ENCODE measurements around the gene C17orf50. TPM values are rescaled to one million over a fixed set of nuclear protein-coding genes. Genes with fewer than 3 reads are reported as not detected.

The C17orf50 gene
- total RNA-seq, 1 donor from 2014 or later: 1.0 TPM

- no peak for DNase-seq (ENCODE audit: low read depth)
- TF ChIP-seq, protein P1, sequence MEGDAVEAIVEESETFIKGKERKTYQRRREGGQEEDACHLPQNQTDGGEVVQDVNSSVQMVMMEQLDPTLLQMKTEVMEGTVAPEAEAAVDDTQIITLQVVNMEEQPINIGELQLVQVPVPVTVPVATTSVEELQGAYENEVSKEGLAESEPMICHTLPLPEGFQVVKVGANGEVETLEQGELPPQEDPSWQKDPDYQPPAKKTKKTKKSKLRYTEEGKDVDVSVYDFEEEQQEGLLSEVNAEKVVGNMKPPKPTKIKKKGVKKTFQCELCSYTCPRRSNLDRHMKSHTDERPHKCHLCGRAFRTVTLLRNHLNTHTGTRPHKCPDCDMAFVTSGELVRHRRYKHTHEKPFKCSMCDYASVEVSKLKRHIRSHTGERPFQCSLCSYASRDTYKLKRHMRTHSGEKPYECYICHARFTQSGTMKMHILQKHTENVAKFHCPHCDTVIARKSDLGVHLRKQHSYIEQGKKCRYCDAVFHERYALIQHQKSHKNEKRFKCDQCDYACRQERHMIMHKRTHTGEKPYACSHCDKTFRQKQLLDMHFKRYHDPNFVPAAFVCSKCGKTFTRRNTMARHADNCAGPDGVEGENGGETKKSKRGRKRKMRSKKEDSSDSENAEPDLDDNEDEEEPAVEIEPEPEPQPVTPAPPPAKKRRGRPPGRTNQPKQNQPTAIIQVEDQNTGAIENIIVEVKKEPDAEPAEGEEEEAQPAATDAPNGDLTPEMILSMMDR (conservative IDR thresholded peaks at IDR 0.05; ENCODE audit: low read depth, low read length): no peak
- no peak overlapping the region for H3K4me3 ChIP-seq (ENCODE audit: low read depth, low read length)
These were observed 8.2 kb upstream of the C17orf50 start for GRCh38 chr17:35752471-35752870.

- DNase-seq (ENCODE audit: low read depth): no peak
- no peak within 1 kb of the TSS for H3K4me3 ChIP-seq (ENCODE audit: low read depth, low read length)
- TF ChIP-seq, protein P1 (conservative IDR thresholded peaks at IDR 0.05; ENCODE audit: low read depth, low read length): no peak
These were observed 7.5 kb upstream of the C17orf50 start, which contains the start of gene GAS2L2 for GRCh38 chr17:35752945-35753764. GAS2L2 (minus strand) TSS chr17:35753239; CDS start chr17:35752850, 389 bp downstream.

- no peak overlapping the region for H3K4me3 ChIP-seq (ENCODE audit: low read depth, low read length)
- TF ChIP-seq, protein P1 (conservative IDR thresholded peaks at IDR 0.05; ENCODE audit: low read depth, low read length): no peak
- DNase-seq (ENCODE audit: low read depth): no peak
These were observed 3.4 kb upstream of the C17orf50 start for GRCh38 chr17:35757243-35757642.

- TF ChIP-seq, protein P1 (conservative IDR thresholded peaks at IDR 0.05; ENCODE audit: low read depth, low read length): no peak
- DNase-seq (ENCODE audit: low read depth): no peak
- no peak overlapping the region for H3K4me3 ChIP-seq (ENCODE audit: low read depth, low read length)
These were observed 914 bp downstream of the C17orf50 start for GRCh38 chr17:35761601-35762000.

DNA sequence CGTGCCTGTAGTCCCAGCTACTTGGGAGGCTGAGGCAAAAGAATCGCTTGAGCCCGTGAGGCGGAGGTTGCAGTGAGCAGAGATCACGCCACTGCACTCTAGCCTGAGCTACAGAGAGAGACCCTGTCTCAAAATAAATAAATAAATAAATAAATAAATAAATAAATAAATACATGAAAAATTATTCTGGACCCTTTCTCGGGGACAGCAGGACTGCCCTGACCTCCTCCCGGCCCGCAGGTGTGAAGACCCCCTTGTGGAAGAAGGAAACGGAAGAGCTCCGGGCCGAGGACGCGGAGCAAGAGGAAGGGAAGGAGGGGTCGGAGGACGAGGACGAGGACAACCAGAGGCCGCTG is 3.1 kb downstream of the C17orf50 start:
- TF ChIP-seq, protein P1 (conservative IDR thresholded peaks at IDR 0.05; ENCODE audit: low read depth, low read length): no peak
- no peak for DNase-seq (ENCODE audit: low read depth)
- peak overlapping the region; percentile 65 for H3K4me3 ChIP-seq (ENCODE audit: low read depth, low read length)

DNA sequence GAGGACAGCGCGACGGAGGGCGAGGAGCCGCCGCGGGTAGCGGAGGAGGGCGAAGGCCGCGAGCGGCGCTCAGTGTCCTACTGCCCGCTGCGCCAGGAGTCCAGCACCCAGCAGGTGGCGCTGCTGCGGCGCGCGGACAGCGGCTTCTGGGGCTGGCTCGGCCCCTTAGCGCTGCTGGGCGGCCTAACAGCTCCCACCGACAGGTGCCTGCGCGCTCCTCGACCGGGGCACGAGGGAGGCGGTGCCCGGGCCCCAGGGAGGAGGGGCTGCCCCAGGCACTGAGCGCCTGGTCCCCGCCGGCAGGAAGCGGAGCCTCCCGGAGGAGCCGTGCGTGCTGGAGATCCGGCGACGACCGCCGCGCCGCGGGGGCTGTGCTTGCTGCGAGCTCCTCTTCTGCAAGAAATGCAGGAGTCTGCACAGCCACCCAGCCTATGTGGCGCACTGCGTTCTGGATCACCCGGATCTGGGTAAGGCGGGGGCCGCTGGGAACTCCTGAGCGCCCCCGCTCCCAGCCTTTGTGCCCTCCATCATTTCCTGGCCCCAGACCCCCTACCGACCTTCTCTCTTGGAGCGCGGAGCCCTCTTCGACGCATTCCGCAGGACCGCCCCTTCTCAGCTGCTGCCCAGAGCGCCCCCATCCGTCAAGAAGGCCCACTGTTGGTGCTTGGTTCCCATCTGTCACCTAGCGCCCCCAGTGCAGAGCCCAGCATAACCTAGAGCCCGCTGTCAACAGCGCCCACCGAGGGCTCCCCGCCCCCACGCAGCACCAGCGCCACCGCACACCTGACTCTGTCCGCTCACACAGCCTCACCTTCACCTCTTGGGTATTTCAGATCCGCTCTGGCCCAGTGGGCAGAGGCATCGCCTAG is 3.7 kb downstream of the C17orf50 start:
- DNase-seq (ENCODE audit: low read depth): no peak
- peak overlapping the region; percentile 65 for H3K4me3 ChIP-seq (ENCODE audit: low read depth, low read length)
- TF ChIP-seq, protein P1 (conservative IDR thresholded peaks at IDR 0.05; ENCODE audit: low read depth, low read length): peak; percentile 75
